HG03280 (cell line): ENCODE results near the gene SLC47A1.
"Not testable (repeated sequence)": the region's sequence is repeated elsewhere in the genome, so short reads cannot be mapped to it uniquely, and the experiment has no call there.

Source experiments
- ATAC-seq: cut with Tn5 transposase; IDR thresholded peaks from one replicate; pipeline ENCODE4 v1.9.1; 2021; ENCODE audit warnings: mild to moderate bottlenecking, moderate library complexity; ENCODE audit not compliant: unreplicated experiment

The SLC47A1 gene

DNA sequence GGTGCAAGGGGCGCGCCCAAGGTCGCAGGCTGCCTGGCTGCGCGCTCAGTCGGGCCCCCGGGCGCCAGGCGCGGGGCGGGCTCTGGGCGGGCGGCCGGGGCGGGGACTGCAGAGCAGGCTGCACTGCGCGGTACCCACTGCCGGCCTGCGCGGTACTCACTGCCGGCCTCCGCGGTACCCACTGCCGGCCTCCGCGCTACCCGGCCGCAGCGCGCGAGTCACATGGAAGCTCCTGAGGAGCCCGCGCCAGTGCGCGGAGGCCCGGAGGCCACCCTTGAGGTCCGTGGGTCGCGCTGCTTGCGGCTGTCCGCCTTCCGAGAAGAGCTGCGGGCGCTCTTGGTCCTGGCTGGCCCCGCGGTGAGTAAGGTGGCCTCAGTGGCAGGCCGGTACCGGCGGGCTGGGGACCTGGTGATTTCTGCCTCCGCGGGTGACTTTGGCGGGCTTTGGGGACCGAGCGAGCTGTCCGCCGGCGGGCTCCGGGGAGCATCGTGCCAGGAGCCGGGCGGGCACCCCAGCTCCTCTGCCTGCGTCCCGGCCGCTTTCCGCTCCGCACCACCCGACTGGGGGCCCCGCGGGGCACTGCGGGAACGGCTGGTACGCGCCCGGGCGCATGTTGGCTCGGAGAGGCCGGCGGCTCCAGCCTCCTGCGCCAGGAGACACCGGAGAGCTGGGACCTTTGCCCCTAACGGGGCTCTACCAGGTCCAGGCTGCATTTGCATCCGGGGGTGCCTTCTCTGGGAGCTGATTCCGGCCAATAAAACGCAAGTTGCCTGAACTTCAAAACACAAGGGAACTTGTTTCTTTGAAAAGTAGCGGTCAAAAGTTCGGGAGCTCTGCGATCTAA is at the start of gene SLC47A1:
TSS of gene SLC47A1 (plus strand) at position 137 of the 844 bp plus-strand sequence. CDS start at position 223, 86 bp downstream.
- ATAC-seq = no peak

GRCh38 chr17:19485800-19486340 is 47.8 kb upstream of the SLC47A1 start:
- ATAC-seq = no peak

GRCh38 chr17:19486351-19487023 is 47.2 kb upstream of the SLC47A1 start:
- ATAC-seq = no peak

GRCh38 chr17:19487024-19487600 is 46.5 kb upstream of the SLC47A1 start:
- no peak for ATAC-seq

DNA sequence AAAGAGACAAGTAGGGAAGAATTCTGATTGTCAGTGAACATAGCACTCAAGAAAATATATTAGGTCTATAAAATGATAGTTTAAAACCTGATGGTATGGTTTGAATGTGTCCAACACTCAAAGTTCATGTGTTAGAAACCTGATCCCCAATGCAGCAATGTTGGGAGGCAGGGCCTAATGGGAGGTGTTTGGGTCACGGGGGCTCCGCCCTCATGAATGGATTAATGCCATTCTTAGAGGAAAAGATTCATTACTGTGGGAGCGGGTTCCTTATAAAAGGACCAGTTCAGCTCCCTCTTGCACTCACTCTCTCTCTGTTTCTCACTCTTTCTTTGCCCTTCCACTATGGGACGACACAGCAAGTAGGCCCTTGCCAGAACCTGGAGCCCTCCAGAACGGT is 41.5 kb upstream of the SLC47A1 start:
- ATAC-seq = no peak

DNA sequence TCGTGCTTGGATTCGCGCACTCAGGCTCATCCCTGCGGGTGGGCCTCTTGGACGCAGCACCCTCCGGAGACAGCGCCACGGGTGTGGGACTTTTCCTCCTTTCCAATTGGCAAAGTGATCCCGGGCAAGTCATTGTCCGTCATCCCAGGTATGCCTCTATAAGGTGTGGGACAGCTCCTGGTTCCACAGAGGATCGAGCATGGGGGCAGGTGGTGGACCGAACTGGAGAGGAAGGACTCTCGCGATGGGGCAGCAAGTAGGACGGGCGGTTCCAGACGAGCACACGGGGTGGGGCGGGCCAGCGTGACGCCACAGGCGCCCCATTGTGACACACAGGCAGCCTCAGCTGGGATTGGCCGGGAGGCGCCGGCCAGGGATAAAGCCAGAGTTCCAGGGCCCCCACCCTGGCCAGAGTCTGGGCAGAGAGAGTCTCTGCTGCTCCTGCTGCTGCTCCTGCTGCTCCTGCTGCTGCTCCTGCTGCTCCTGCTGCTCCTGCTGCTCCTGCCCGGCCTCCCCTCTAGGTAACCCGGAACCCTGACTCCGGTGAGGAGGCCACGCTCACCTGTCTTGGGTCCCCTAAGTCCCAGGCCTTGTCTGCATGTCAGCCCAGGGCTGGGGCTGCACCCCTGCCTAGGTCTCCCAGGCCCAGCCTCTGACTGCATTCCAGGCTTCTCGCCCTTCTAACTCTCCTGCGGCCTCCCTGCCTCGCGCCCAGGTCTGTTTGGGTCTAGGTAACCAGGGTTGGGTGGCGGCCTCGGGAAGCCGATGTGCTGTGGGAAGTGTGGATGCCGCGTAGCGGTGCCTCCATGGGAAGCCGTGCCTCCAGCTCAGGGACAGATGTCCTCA is 38.5 kb upstream of the SLC47A1 start:
- no peak for ATAC-seq

GRCh38 chr17:19495828-19496528 is 37.7 kb upstream of the SLC47A1 start:
- no peak for ATAC-seq

DNA sequence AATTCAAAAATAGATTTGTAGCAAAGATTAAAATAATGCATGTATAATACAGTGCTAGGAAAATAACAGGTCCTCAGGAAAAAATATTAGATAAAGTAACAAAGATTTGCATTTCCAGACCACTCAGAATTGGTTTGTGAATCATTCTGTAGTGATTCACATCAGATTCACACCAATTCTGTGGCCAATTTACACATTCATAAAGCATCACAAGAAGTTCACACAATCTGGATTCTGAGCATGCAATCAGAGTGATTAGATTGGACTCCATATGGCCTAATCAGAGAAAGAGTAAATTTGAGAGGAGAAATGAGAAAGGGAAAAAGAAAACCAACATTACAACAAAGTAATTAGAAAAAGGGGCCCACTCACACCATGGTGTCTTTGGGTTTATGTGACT is 36.0 kb upstream of the SLC47A1 start:
- ATAC-seq = no peak

- ATAC-seq = no peak
Measured at GRCh38 chr17:19501219-19501618, 32.4 kb upstream of the SLC47A1 start.

DNA sequence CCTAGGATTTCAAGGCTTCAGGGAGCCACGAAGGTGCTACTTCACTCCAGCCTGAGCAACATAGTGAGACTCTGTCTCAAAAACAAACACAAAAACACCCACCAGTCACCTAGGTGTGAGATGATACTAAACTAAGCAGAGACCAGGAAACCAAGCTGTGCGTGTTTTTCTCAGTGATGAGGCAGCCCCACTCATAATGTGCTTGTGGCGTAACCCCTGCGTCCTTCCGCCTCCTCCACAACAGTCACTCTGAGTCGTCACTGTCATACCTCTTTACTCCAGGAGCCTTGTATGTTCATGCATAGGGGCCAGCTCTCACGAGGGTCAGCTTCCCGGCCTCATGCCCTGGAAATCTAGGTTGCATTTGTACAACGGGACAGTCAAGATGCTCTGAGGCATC is 31.1 kb upstream of the SLC47A1 start:
- ATAC-seq = no peak

GRCh38 chr17:19505561-19505960 is 28.1 kb upstream of the SLC47A1 start:
- not testable (repeated sequence) for ATAC-seq

GRCh38 chr17:19507775-19508576 is 25.7 kb upstream of the SLC47A1 start:
- peak; percentile 71 for ATAC-seq

DNA sequence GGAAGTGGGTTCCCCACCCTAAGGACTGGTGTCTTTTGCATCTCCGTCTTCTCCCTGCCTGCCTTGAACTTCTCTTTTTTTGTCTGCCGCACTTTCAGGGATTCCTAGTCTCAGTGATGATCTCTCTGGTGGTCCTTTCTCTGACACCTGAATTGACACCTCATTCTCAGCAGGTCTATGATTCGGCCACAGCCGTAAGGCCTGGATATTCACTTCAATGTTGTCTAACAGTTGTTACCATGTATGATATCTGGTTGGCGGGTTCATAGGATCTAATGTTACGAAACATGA is 25.1 kb upstream of the SLC47A1 start:
- no peak for ATAC-seq

- not testable (repeated sequence) for ATAC-seq
Measured at GRCh38 chr17:19509281-19509852, 24.3 kb upstream of the SLC47A1 start.

DNA sequence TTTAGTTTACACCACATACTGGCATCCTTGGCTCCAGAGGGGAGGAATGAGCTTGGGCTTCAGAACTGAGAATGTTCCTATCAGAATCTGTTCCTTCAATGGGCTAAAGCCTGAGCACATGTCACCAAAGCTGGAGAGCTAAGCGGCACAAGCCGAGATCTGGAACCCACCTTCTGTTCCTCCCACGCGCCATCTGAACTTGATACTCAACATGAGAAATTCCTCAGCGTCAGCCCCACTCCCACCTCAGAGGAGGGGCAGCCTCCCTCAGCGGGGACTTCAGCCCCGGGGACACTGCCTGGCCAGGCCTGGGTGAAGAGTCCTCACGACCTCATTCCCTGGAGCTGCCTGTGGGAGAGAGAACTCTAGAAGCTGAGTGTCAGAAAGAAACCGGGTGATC is 22.8 kb upstream of the SLC47A1 start:
- ATAC-seq = no peak

GRCh38 chr17:19513897-19514488 is 19.7 kb upstream of the SLC47A1 start:
- peak; percentile 57 for ATAC-seq

- no peak for ATAC-seq
Measured at GRCh38 chr17:19517699-19518098, 16.0 kb upstream of the SLC47A1 start.

GRCh38 chr17:19519388-19520291 is 14.0 kb upstream of the SLC47A1 start:
- not testable (repeated sequence) for ATAC-seq
